CD4-positive, alpha-beta T cell (primary cell): ENCODE measurements around the gene ZNF592. TPM values are rescaled to one million over a fixed set of nuclear protein-coding genes. Genes with fewer than 3 reads are reported as not detected.

Experiments
- ATAC-seq: fragments of 200-7000 bp; cut with Tn5 transposase; one replicate; pipeline ENCODE4 v1.10.0; 2022; ENCODE audit warnings: mild to moderate bottlenecking; ENCODE audit not compliant: poor library complexity
- CTCF ChIA-PET: fragments of 350-600 bp; sonication (Branson Sonifier 250); formaldehyde crosslinking; loops from one replicate; lab custom pipeline; 2021; ENCODE audit warnings: antibody characterized with exemption, inconsistent platforms; lab: Charles Lee
- POLR2A ChIA-PET: fragments of 350-600 bp; sonication (Branson Sonifier 250); formaldehyde crosslinking; loops from one replicate; lab custom pipeline; 2021; ENCODE audit warnings: antibody characterized with exemption, inconsistent platforms; lab: Charles Lee
- DNase-seq, 14 experiments: peaks; one replicate each; pipeline ENCODE4 v3.0.0-alpha.2; 2013 to 2020; ENCODE audit warnings: mixed read lengths in 2 of 14
- H3K27ac ChIP-seq, 2 donors: one replicate each; pipeline versions ENCODE4 v1.5.1 to v1.7.0; 2013; ENCODE audit warnings: low read length in 2 of 2, low read depth in 1 of 2, mild to moderate bottlenecking in 1 of 2
- H3K27me3 ChIP-seq, 2 experiments: 1 replicate in 1 of 2; 2 replicates in 1 of 2; pipeline versions ENCODE4 v1.6.1 to v1.7.0; 2013; ENCODE audit warnings: low read length in 2 of 2, control low read depth in 1 of 2, mild to moderate bottlenecking in 1 of 2, moderate library complexity in 1 of 2; ENCODE audit not compliant: insufficient read depth in 2 of 2, control insufficient read depth in 1 of 2
- H3K36me3 ChIP-seq: one replicate; pipeline ENCODE4 v1.6.1; 2013; ENCODE audit warnings: low read length, control low read depth; ENCODE audit not compliant: insufficient read depth
- H3K4me1 ChIP-seq: one replicate; pipeline ENCODE4 v1.6.1; 2013; ENCODE audit warnings: low read length, control low read depth; ENCODE audit not compliant: insufficient read depth
- H3K4me3 ChIP-seq: one replicate; pipeline ENCODE4 v1.5.1; 2013; ENCODE audit warnings: mild to moderate bottlenecking, low read length, moderate library complexity
- H3K9me3 ChIP-seq, 2 experiments: 1 replicate in 1 of 2; 2 replicates in 1 of 2; pipeline versions ENCODE4 v1.6.1 to v1.7.0; 2013; ENCODE audit warnings: low read length in 2 of 2, mild to moderate bottlenecking in 2 of 2, control low read depth in 1 of 2, moderate library complexity in 1 of 2; ENCODE audit not compliant: control insufficient read depth in 1 of 2, insufficient read depth in 1 of 2
- H3K27ac Mint-ChIP-seq: one replicate; pipeline ENCODE4 v1.8.0; 2020; ENCODE audit warnings: mixed read lengths
- H3K27me3 Mint-ChIP-seq: one replicate; pipeline ENCODE4 v1.8.0; 2021; ENCODE audit warnings: mixed read lengths
- H3K36me3 Mint-ChIP-seq: one replicate; pipeline ENCODE4 v1.8.0; 2021; ENCODE audit warnings: low read depth, mixed read lengths
- H3K4me1 Mint-ChIP-seq: one replicate; pipeline ENCODE4 v1.8.0; 2021; ENCODE audit warnings: low read depth, mixed read lengths
- H3K4me3 Mint-ChIP-seq: one replicate; pipeline ENCODE4 v1.8.0; 2020; ENCODE audit warnings: mild to moderate bottlenecking, mixed read lengths
- H3K9me3 Mint-ChIP-seq: one replicate; pipeline ENCODE4 v1.8.0; 2020; ENCODE audit warnings: mixed read lengths
- CTCF ChIP-seq: fragments of 200-600 bp; IDR thresholded peaks from one replicate; pipeline ENCODE4 v1.8.0; 2022; ENCODE audit warnings: antibody characterized with exemption, mild to moderate bottlenecking
- intact Hi-C, 2 experiments: fragments of 100-400 bp; cut with DNase I in 1 of 2; cut with micrococcal nuclease in 1 of 2; formaldehyde crosslinking; loops; one replicate each; pipeline versions ENCODE4 v1.15.1 to v1.9.0; 2023 to 2025; cut with DNase I, micrococcal nuclease
- total RNA-seq, 174 experiments: library from RNA in 2 of 174; stranded (reverse) in 2 of 174; gene quantifications; one replicate each; pipeline ENCODE4 v1.2.3 and lab custom pipeline; 2021 to 2026

The ZNF592 gene
- total RNA-seq, 2 experiments from 2014 or later = 37.5 to 38.2 TPM

GRCh38 chr15:84811151-84811550 lies 62.8 kb downstream of the ZNF592 start:
- no peaks in the 10 kb centered on the region for H3K9me3 Mint-ChIP-seq
- intact Hi-C loops = no loop called here
- H3K27me3 Mint-ChIP-seq = peaks cover 14% of the 10 kb centered on the region
- Histone ChIP-seq H3K4me1 (no peaks in the 10 kb centered on the region), H3K36me3 (no peaks in the 10 kb centered on the region), H3K27me3 (peaks cover 0 to 6% of the 10 kb centered on the region in 2 experiments), H3K27ac (no peak overlapping the region), H3K4me3 (no peak overlapping the region), H3K9me3 (no peaks in the 10 kb centered on the region)
- ATAC-seq = no peak
- no peaks in the 10 kb centered on the region for H3K4me1 Mint-ChIP-seq
- POLR2A ChIA-PET = no interaction called here
- TF ChIP-seq CTCF = no peak
- CTCF ChIA-PET = no interaction called here
- H3K27ac Mint-ChIP-seq = no peak overlapping the region
- no peaks in the 10 kb centered on the region for H3K36me3 Mint-ChIP-seq
- no peak overlapping the region for H3K4me3 Mint-ChIP-seq
- no peak for DNase-seq

- Mint-ChIP-seq H3K36me3 (no peaks in the 10 kb centered on the region), H3K4me1 (peaks cover 5% of the 10 kb centered on the region), H3K4me3 (no peak overlapping the region), H3K27ac (no peak overlapping the region), H3K9me3 (no peaks in the 10 kb centered on the region), H3K27me3 (peaks cover 19% of the 10 kb centered on the region)
- DNase-seq (no peak), ATAC-seq (no peak)
- Histone ChIP-seq H3K4me3 (no peak overlapping the region), H3K27ac (no peak overlapping the region), H3K36me3 (no peaks in the 10 kb centered on the region), H3K4me1 (no peaks in the 10 kb centered on the region), H3K9me3 (no peaks in the 10 kb centered on the region), H3K27me3 (peaks cover 0 to 11% of the 10 kb centered on the region in 2 experiments)
- intact Hi-C loops = no loop called here
- CTCF ChIA-PET = no interaction called here
- POLR2A ChIA-PET = no interaction called here
- no peak for TF ChIP-seq CTCF
Observed at GRCh38 chr15:84811828-84812227, 63.4 kb downstream of the ZNF592 start.

GRCh38 chr15:84812842-84813241 lies 64.5 kb downstream of the ZNF592 start:
- ATAC-seq (no peak), DNase-seq (no peak)
- H3K27me3 ChIP-seq = peaks cover 0 to 13% of the 10 kb centered on the region in 2 experiments
- Mint-ChIP-seq H3K36me3 (no peaks in the 10 kb centered on the region), H3K4me1 (peaks cover 5% of the 10 kb centered on the region), H3K4me3 (no peak overlapping the region), H3K27ac (no peak overlapping the region), H3K9me3 (no peaks in the 10 kb centered on the region), H3K27me3 (peaks cover 20% of the 10 kb centered on the region)
- H3K4me1 ChIP-seq = peaks cover 5% of the 10 kb centered on the region
- CTCF ChIA-PET = no interaction called here
- intact Hi-C loops = no loop called here
- no peak for TF ChIP-seq CTCF
- H3K4me3 ChIP-seq = no peak overlapping the region
- no peaks in the 10 kb centered on the region for H3K9me3 ChIP-seq
- POLR2A ChIA-PET = no interaction called here
- no peak overlapping the region for H3K27ac ChIP-seq
- H3K36me3 ChIP-seq = no peaks in the 10 kb centered on the region
